Spleen (tissue), 7 donors: ENCODE data around the gene ANKS1B.
"Not testable (repeated sequence)": the region's sequence is repeated elsewhere in the genome, so short reads cannot be mapped to it uniquely, and the experiment has no call there.

Experiments used
- CTCF ChIP-seq, 11 experiments: fragments of 200-600 bp in 7 of 11; fragments of 450-650 bp in 4 of 11; sonication (generic) in 4 of 11; IDR thresholded peaks in 8 of 11; conservative IDR thresholded peaks in 3 of 11; 1 replicate in 7 of 11; 2 replicates in 4 of 11; pipeline versions ENCODE4 v1.4.0 to v1.8.0; 2016 to 2021; ENCODE audit warnings: antibody characterized with exemption in 11 of 11, inconsistent platforms in 4 of 11, mild to moderate bottlenecking in 1 of 11
- POLR2A ChIP-seq, 3 donors: fragments of 450-650 bp; IDR thresholded peaks; one replicate each; pipeline ENCODE4 v1.5.1; 2017; ENCODE audit warnings: antibody characterized with exemption in 3 of 3, mild to moderate bottlenecking in 1 of 3
- POLR2AphosphoS5 ChIP-seq, 3 donors: sonication (generic); formaldehyde crosslinking; IDR thresholded peaks; one replicate each; pipeline ENCODE4 v1.5.1; 2017; ENCODE audit warnings: antibody characterized with exemption in 3 of 3
- donor health status: DM: no; HTN: no; CAD: no; lungs with moderate emphysema.
- donor health status: DM: no; HTN: no; CAD: no.
- donor health status: DM: no; HTN: no; CAD: no.

GRCh38 chr12:98755855-98756254 lies 1228.9 kb downstream of the ANKS1B start:
- not testable (repeated sequence) for TF ChIP-seq CTCF (IDR thresholded peaks at IDR 0.05 in 8 of 11, conservative IDR thresholded peaks at IDR 0.05 in 3 of 11); POLR2A (IDR thresholded peaks at IDR 0.05); POLR2AphosphoS5 (IDR thresholded peaks at IDR 0.05)
